NB4 (cell line): ENCODE results near the gene USP3.

Source experiments
- CTCF ChIP-seq: IDR thresholded peaks from one replicate; pipeline ENCODE4 v1.5.1; 2012; ENCODE audit warnings: low read depth, low read length
- MAX ChIP-seq: IDR thresholded peaks from 2 replicates; pipeline ENCODE4 v1.6.1; 2011; ENCODE audit warnings: low read depth, low read length
- MYC ChIP-seq: IDR thresholded peaks from 2 replicates; pipeline ENCODE4 v1.6.1; 2011; ENCODE audit warnings: low read depth, low read length
- POLR2A ChIP-seq: IDR thresholded peaks from 2 replicates; pipeline ENCODE4 v1.6.1; 2011; ENCODE audit warnings: mild to moderate bottlenecking; ENCODE audit not compliant: insufficient read length; ENCODE audit errors: extremely low read depth

- no peak for TF ChIP-seq CTCF
- no peak for TF ChIP-seq POLR2A
- TF ChIP-seq MAX: no peak
- no peak for TF ChIP-seq MYC
These were observed 35.1 kb downstream of the USP3 start for GRCh38 chr15:63539521-63539920.
